GM23248 (cell line): ENCODE measurements around the gene ANXA8. TPM values are rescaled to one million over a fixed set of nuclear protein-coding genes. Genes with fewer than 3 reads are reported as not detected.

Experiments used
- DNase-seq: peaks from one replicate; pipeline ENCODE4 v3.0.0-alpha.2; 2015
- H2AFZ ChIP-seq: fragments of 200-600 bp; sonication (generic); 2 replicates; pipeline ENCODE4 v1.6.1; 2016; ENCODE audit warnings: antibody characterized with exemption
- H3F3A ChIP-seq: fragments of 200-600 bp; sonication (generic); 2 replicates; pipeline ENCODE4 v1.6.1; 2016; ENCODE audit warnings: mild to moderate bottlenecking, antibody characterized with exemption, mixed run types; ENCODE audit not compliant: insufficient read depth
- H3K27ac ChIP-seq: fragments of 200-600 bp; sonication (generic); 2 replicates; pipeline ENCODE4 v1.5.1; 2016; ENCODE audit warnings: mild to moderate bottlenecking
- H3K27me3 ChIP-seq: fragments of 200-600 bp; sonication (generic); replicated peaks from 2 replicates; pipeline ENCODE4 v1.6.1; 2016; ENCODE audit warnings: mild to moderate bottlenecking; ENCODE audit not compliant: insufficient read depth
- H3K36me3 ChIP-seq: fragments of 200-600 bp; sonication (generic); 2 replicates; pipeline ENCODE4 v1.6.1; 2016; ENCODE audit warnings: low read depth, mild to moderate bottlenecking
- H3K4me1 ChIP-seq: fragments of 200-600 bp; sonication (generic); 2 replicates; pipeline ENCODE4 v1.6.1; 2016; ENCODE audit warnings: mild to moderate bottlenecking; ENCODE audit not compliant: insufficient read depth
- H3K4me2 ChIP-seq: fragments of 200-600 bp; sonication (generic); one replicate; pipeline ENCODE4 v1.6.1; 2016; ENCODE audit warnings: mild to moderate bottlenecking; ENCODE audit not compliant: unreplicated experiment
- H3K4me3 ChIP-seq: fragments of 200-600 bp; sonication (generic); 2 replicates; pipeline ENCODE4 v1.5.1; 2016; ENCODE audit warnings: mild to moderate bottlenecking
- H3K79me2 ChIP-seq: fragments of 200-600 bp; sonication (generic); 2 replicates; pipeline ENCODE4 v1.6.1; 2016; ENCODE audit warnings: mild to moderate bottlenecking; ENCODE audit not compliant: insufficient read depth
- H3K9ac ChIP-seq: fragments of 200-600 bp; sonication (generic); 2 replicates; pipeline ENCODE4 v1.6.1; 2016; ENCODE audit warnings: mild to moderate bottlenecking
- H3K9me2 ChIP-seq: fragments of 200-600 bp; sonication (generic); 2 replicates; pipeline ENCODE4 v1.6.1; 2016; ENCODE audit warnings: mixed run types, mild to moderate bottlenecking, moderate library complexity; ENCODE audit not compliant: insufficient read depth
- H3K9me3 ChIP-seq: fragments of 200-600 bp; sonication (generic); one replicate; pipeline ENCODE4 v1.6.1; 2017; ENCODE audit warnings: low read depth
- H4K20me1 ChIP-seq: fragments of 200-600 bp; sonication (generic); 2 replicates; pipeline ENCODE4 v1.6.0; 2016; ENCODE audit not compliant: insufficient read depth
- EZH2 ChIP-seq: fragments of 200-600 bp; sonication (generic); IDR thresholded peaks from 2 replicates; pipeline ENCODE4 v1.6.1; 2018; ENCODE audit warnings: antibody characterized with exemption, mild to moderate bottlenecking; ENCODE audit not compliant: insufficient read depth, poor library complexity, severe bottlenecking
- EZH2phosphoT487 ChIP-seq: fragments of 200-600 bp; sonication (generic); IDR thresholded peaks from 2 replicates; pipeline ENCODE4 v1.6.1; 2018; ENCODE audit warnings: antibody characterized with exemption, moderate library complexity, mild to moderate bottlenecking, low read depth; ENCODE audit not compliant: insufficient read depth
- WGBS, 2 experiments: methylation state at CpG; one replicate each; pipeline ENCODE4 v1.1.6; 2015 to 2017; ENCODE audit warnings: low lambda C conversion rate in 2 of 2, low coverage in 1 of 2; ENCODE audit errors: missing lambda C conversion rate in 2 of 2; 5-methylcytosine and 5-hydroxymethylcytosine counted together
- in situ Hi-C: fragments of 300-500 bp; cut with MboI; formaldehyde crosslinking; loops from 2 replicates; pipeline ENCODE4 v1.15.0; 2020
- polyA plus RNA-seq: library from polyadenylated mRNA; unstranded; fragments of >200 nt; fragmentation: Nextera tagmentation; extraction: Ambion mirVana; gene quantifications from 2 replicates; pipeline ENCODE4 v1.2.1, GENCODE V29; 2016
- small RNA-seq: library from RNA; depleted of rRNA; stranded (forward); fragments of <200 nt; gene quantifications from one replicate; pipeline ENCODE3, GENCODE V24; 2014; ENCODE audit warnings: low read depth, low replicate concordance
- total RNA-seq: library from RNA; depleted of rRNA; stranded (reverse); fragments of >200 nt; shearing (Covaris generic); gene quantifications from 2 replicates; pipeline ENCODE4 v1.2.3, GENCODE V29; 2014; rRNA removed

Gene ANXA8
- total and polyA plus RNA-seq, 2 experiments from 2014 or later, result 3.4 to 4.5 TPM

GRCh38 chr10:47420305-47421056 lies 63.4 kb downstream of the ANXA8 start:
- no peaks in the 10 kb centered on the region for H3K9me3 ChIP-seq
- H3K36me3 ChIP-seq, result no peaks in the 10 kb centered on the region
- no peaks in the 10 kb centered on the region; the same call in 1 of the 2 replicates for H3K27me3 ChIP-seq
- no peaks in the 10 kb centered on the region for H3K79me2 ChIP-seq
- TF ChIP-seq EZH2, result no peak
- no peak for DNase-seq
- WGBS, 2 experiments, result 76 to 77% methylated on average over 14 of the region's 14 CpGs
- H3K9ac ChIP-seq, result no peak overlapping the region
- H4K20me1 ChIP-seq, result no peaks in the 10 kb centered on the region
- H3F3A ChIP-seq, result peaks cover 9% of the 10 kb centered on the region; the same call in 1 of the 2 replicates
- H2AFZ ChIP-seq, result no peak overlapping the region
- in situ Hi-C loops, result no loop called here
- H3K4me2 ChIP-seq, result no peak overlapping the region
- peaks cover 6% of the 10 kb centered on the region; the same call in 1 of the 2 replicates for H3K4me1 ChIP-seq
- no peak overlapping the region for H3K27ac ChIP-seq
- no peaks in the 10 kb centered on the region for H3K9me2 ChIP-seq
- H3K4me3 ChIP-seq, result no peak overlapping the region

DNA sequence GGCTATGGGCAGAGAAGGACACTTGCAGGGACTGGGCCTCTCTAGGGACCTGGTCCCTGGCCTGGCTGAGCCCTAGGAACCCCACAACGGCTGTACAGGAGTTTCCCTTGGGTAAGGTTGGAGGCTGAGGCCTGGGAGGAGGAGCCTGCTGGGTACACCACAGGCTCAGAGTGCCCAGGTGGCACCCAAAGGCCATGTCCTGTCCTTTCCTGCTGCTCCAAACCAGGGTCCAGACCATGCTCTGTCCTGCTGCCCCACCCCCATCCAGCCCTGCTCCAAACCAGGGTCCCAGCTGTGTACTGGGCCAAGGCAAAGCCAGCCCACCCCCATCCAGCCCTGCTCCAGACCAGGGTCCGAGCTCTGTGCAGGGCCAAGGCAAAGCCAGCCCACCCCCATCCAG lies 64.5 kb downstream of the ANXA8 start:
- Histone ChIP-seq H3K4me3 (no peak overlapping the region), H3K36me3 (no peaks in the 10 kb centered on the region), H3K4me2 (no peak overlapping the region), H3F3A (peaks cover 9% of the 10 kb centered on the region; the same call in 1 of the 2 replicates), H3K9me3 (no peaks in the 10 kb centered on the region), H2AFZ (no peak overlapping the region), H3K9ac (no peak overlapping the region), H4K20me1 (no peaks in the 10 kb centered on the region), H3K27ac (no peak overlapping the region), H3K27me3 (no peaks in the 10 kb centered on the region), H3K9me2 (no peaks in the 10 kb centered on the region), H3K4me1 (peaks cover 6% of the 10 kb centered on the region; the same call in 1 of the 2 replicates), H3K79me2 (no peaks in the 10 kb centered on the region)
- in situ Hi-C loops, result no loop called here
- DNase-seq, result no peak
- TF ChIP-seq EZH2 (no peak), EZH2phosphoT487 (no peak)
- 80 to 84% methylated on average over 2 of the region's 2 CpGs for WGBS, 2 experiments

GRCh38 chr10:47418966-47419365 lies 64.9 kb downstream of the ANXA8 start:
- Histone ChIP-seq H3K4me2 (no peak overlapping the region), H3K4me1 (peaks cover 6% of the 10 kb centered on the region; the same call in 1 of the 2 replicates), H3K9ac (no peak overlapping the region), H2AFZ (no peak overlapping the region), H3F3A (peaks cover 9% of the 10 kb centered on the region; the same call in 1 of the 2 replicates), H3K36me3 (no peaks in the 10 kb centered on the region), H3K4me3 (no peak overlapping the region), H3K27ac (no peak overlapping the region), H3K9me2 (no peaks in the 10 kb centered on the region), H3K79me2 (no peaks in the 10 kb centered on the region), H4K20me1 (no peaks in the 10 kb centered on the region), H3K27me3 (no peaks in the 10 kb centered on the region), H3K9me3 (no peaks in the 10 kb centered on the region)
- 69 to 82% methylated on average over 4 of the region's 4 CpGs for WGBS, 2 experiments
- no peak for TF ChIP-seq EZH2phosphoT487
- TF ChIP-seq EZH2, result no peak
- in situ Hi-C loops, result no loop called here
- no peak for DNase-seq

DNA sequence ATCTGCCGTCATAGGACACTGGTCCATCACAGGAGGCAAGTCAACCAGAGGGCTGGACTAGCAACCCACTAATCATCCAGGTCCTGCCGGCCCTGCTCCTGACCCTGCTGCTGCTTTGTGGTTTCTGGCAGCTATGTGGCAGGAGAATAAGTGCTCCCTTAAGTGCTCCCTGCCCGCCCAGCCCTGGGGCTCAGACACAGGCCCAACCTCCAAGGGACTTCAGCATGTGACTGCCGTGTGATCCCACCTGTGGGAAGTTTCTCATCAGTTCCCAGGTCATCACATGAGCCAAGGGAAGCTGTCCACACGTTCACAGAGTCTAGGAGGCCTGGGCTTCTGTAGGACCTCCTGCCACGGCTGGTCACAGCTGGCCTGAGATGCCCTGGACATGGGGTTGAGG lies 65.6 kb downstream of the ANXA8 start:
- Histone ChIP-seq H2AFZ (no peak overlapping the region), H3F3A (peaks cover 9% of the 10 kb centered on the region; the same call in 1 of the 2 replicates), H4K20me1 (no peaks in the 10 kb centered on the region), H3K9ac (no peak overlapping the region), H3K79me2 (no peaks in the 10 kb centered on the region), H3K36me3 (no peaks in the 10 kb centered on the region), H3K27ac (no peak overlapping the region), H3K9me2 (no peaks in the 10 kb centered on the region), H3K9me3 (no peaks in the 10 kb centered on the region), H3K4me1 (peaks cover 6% of the 10 kb centered on the region; the same call in 1 of the 2 replicates), H3K4me3 (no peak overlapping the region), H3K4me2 (no peak overlapping the region), H3K27me3 (no peaks in the 10 kb centered on the region)
- in situ Hi-C loops, result no loop called here
- DNase-seq, result no peak
- TF ChIP-seq EZH2phosphoT487, result no peak
- no peak for TF ChIP-seq EZH2
- whole genome bisulfite sequencing, 2 experiments, result 56 to 57% methylated on average over 6 of the region's 6 CpGs

Small RNAs within 50 kb of the gene (small RNA-seq; reads per million reads assigned to genes)
- gene AL591684.3 (not detected), gene RNA5SP312 (not detected)

Other genes with a start within 250 kb of the ANXA8 start
- 0.22 TPM in 1 of 2 replicates, not detected in the other for gene GDF10, start 183.9 kb downstream of the ANXA8 start, total RNA-seq
- 0.08 TPM in 1 of 2 replicates, not detected in the other for gene GDF10, start 183.9 kb downstream of the ANXA8 start, polyA plus RNA-seq
- not detected in 2 replicates for gene GDF2, start 161.7 kb downstream of the ANXA8 start, total RNA-seq
- gene GDF2, start 161.7 kb downstream of the ANXA8 start, polyA plus RNA-seq, result not detected in 2 replicates
- not detected in 2 replicates for gene RBP3, start 135.8 kb downstream of the ANXA8 start, total RNA-seq
- not detected in 2 replicates for gene RBP3, start 135.8 kb downstream of the ANXA8 start, polyA plus RNA-seq
- gene ZNF488, start 99.8 kb downstream of the ANXA8 start, total RNA-seq, result not detected in 2 replicates
- gene ZNF488, start 99.8 kb downstream of the ANXA8 start, polyA plus RNA-seq, result 0.11 TPM in 1 of 2 replicates, not detected in the other
- gene FAM25G, start 7.6 kb upstream of the ANXA8 start, total RNA-seq, result not detected in 2 replicates
- gene FAM25G, start 7.6 kb upstream of the ANXA8 start, polyA plus RNA-seq, result 1.1 and 1.4 TPM in 2 replicates
- 3.0 and 3.7 TPM in 2 replicates for gene AGAP9, start 39.5 kb upstream of the ANXA8 start, total RNA-seq
- gene AGAP9, start 39.5 kb upstream of the ANXA8 start, polyA plus RNA-seq, result 1.6 and 2.6 TPM in 2 replicates